ENCODE data around the gene RGS12.

The RGS12 gene

GRCh38 chr4:3284734-3285557 is 7.9 kb upstream of the RGS12 start:
- no peaks in the 10 kb centered on the region for H3K27me3 ChIP-seq (ENCODE audit: insufficient read depth, low read length, poor library complexity)
- H3K4ac ChIP-seq (ENCODE audit: low read depth, low read length), result no peak overlapping the region
- no peak overlapping the region for H3K9ac ChIP-seq (ENCODE audit: low read length)
- H3K27ac ChIP-seq (ENCODE audit: low read depth, low read length), result no peak overlapping the region
- H3K18ac ChIP-seq (ENCODE audit: low read length), result no peak overlapping the region
- no peak overlapping the region for H4K8ac ChIP-seq (ENCODE audit: low read depth, low read length)
- no peak overlapping the region for H2BK5ac ChIP-seq (ENCODE audit: low read length)
- no peaks in the 10 kb centered on the region for H3K4me1 ChIP-seq (ENCODE audit: control insufficient read depth, low read depth, low read length)
- no peak for DNase-seq
- no peaks in the 10 kb centered on the region for H3K79me2 ChIP-seq (ENCODE audit: control insufficient read depth, insufficient read depth, low read length)
- no peaks in the 10 kb centered on the region for H3K79me1 ChIP-seq (ENCODE audit: low read length)
- no peak overlapping the region for H2AK5ac ChIP-seq (ENCODE audit: low read length)
- WGBS (ENCODE audit: extremely low coverage, insufficient coverage, low lambda C conversion rate), result no CpG with 5 or more reads among the region's 24 CpGs
- H2BK15ac ChIP-seq (replicated peaks; ENCODE audit: low read depth), result no peak overlapping the region
- H4K5ac ChIP-seq (ENCODE audit: low read length), result no peak overlapping the region
- H3K56ac ChIP-seq (ENCODE audit: low read length), result no peak overlapping the region
- no peak overlapping the region for H3K4me3 ChIP-seq (ENCODE audit: low read length)
- no peak overlapping the region for H3K4me2 ChIP-seq (ENCODE audit: low read length)
- H3K36me3 ChIP-seq (ENCODE audit: control insufficient read depth, insufficient read depth, low read length), result no peaks in the 10 kb centered on the region
- H2BK120ac ChIP-seq (ENCODE audit: low read depth, low read length), result no peak overlapping the region
- no peak overlapping the region for H3K23ac ChIP-seq (ENCODE audit: low read length)

GRCh38 chr4:3285558-3286334 is 7.1 kb upstream of the RGS12 start:
- Histone ChIP-seq H2AK5ac (ENCODE audit: low read length) (no peak overlapping the region), H3K27me3 (ENCODE audit: insufficient read depth, low read length, poor library complexity) (no peaks in the 10 kb centered on the region), H3K23ac (ENCODE audit: low read length) (no peak overlapping the region), H2BK120ac (ENCODE audit: low read depth, low read length) (no peak overlapping the region), H2BK15ac (replicated peaks; ENCODE audit: low read depth) (no peak overlapping the region), H3K79me2 (ENCODE audit: control insufficient read depth, insufficient read depth, low read length) (no peaks in the 10 kb centered on the region), H4K5ac (ENCODE audit: low read length) (no peak overlapping the region), H3K56ac (ENCODE audit: low read length) (no peak overlapping the region), H3K4ac (ENCODE audit: low read depth, low read length) (no peak overlapping the region), H3K9ac (ENCODE audit: low read length) (no peak overlapping the region), H3K4me1 (ENCODE audit: control insufficient read depth, low read depth, low read length) (no peaks in the 10 kb centered on the region), H3K4me2 (ENCODE audit: low read length) (no peak overlapping the region), H3K27ac (ENCODE audit: low read depth, low read length) (no peak overlapping the region), H2BK5ac (ENCODE audit: low read length) (no peak overlapping the region), H3K4me3 (ENCODE audit: low read length) (no peak overlapping the region), H3K79me1 (ENCODE audit: low read length) (no peaks in the 10 kb centered on the region), H4K8ac (ENCODE audit: low read depth, low read length) (no peak overlapping the region), H3K18ac (ENCODE audit: low read length) (no peak overlapping the region), H3K36me3 (ENCODE audit: control insufficient read depth, insufficient read depth, low read length) (no peaks in the 10 kb centered on the region)
- no CpG with 5 or more reads among the region's 38 CpGs for WGBS (ENCODE audit: extremely low coverage, insufficient coverage, low lambda C conversion rate)
- DNase-seq, result peak; percentile 6

GRCh38 chr4:3286335-3287175 is 6.3 kb upstream of the RGS12 start:
- no peak overlapping the region for H3K18ac ChIP-seq (ENCODE audit: low read length)
- no peak overlapping the region for H4K8ac ChIP-seq (ENCODE audit: low read depth, low read length)
- no peaks in the 10 kb centered on the region for H3K4me1 ChIP-seq (ENCODE audit: control insufficient read depth, low read depth, low read length)
- no peak overlapping the region for H2BK120ac ChIP-seq (ENCODE audit: low read depth, low read length)
- no peak overlapping the region for H3K56ac ChIP-seq (ENCODE audit: low read length)
- no peak overlapping the region for H2BK15ac ChIP-seq (replicated peaks; ENCODE audit: low read depth)
- no peak overlapping the region for H3K4me3 ChIP-seq (ENCODE audit: low read length)
- no peak overlapping the region for H3K4me2 ChIP-seq (ENCODE audit: low read length)
- DNase-seq, result no peak
- no peak overlapping the region for H2BK5ac ChIP-seq (ENCODE audit: low read length)
- no peak overlapping the region for H3K27ac ChIP-seq (ENCODE audit: low read depth, low read length)
- H3K36me3 ChIP-seq (ENCODE audit: control insufficient read depth, insufficient read depth, low read length), result no peaks in the 10 kb centered on the region
- no peaks in the 10 kb centered on the region for H3K27me3 ChIP-seq (ENCODE audit: insufficient read depth, low read length, poor library complexity)
- no CpG with 5 or more reads among the region's 32 CpGs for WGBS (ENCODE audit: extremely low coverage, insufficient coverage, low lambda C conversion rate)
- H3K79me2 ChIP-seq (ENCODE audit: control insufficient read depth, insufficient read depth, low read length), result no peaks in the 10 kb centered on the region
- H3K4ac ChIP-seq (ENCODE audit: low read depth, low read length), result no peak overlapping the region
- H2AK5ac ChIP-seq (ENCODE audit: low read length), result no peak overlapping the region
- no peak overlapping the region for H3K9ac ChIP-seq (ENCODE audit: low read length)
- no peak overlapping the region for H3K23ac ChIP-seq (ENCODE audit: low read length)
- no peaks in the 10 kb centered on the region for H3K79me1 ChIP-seq (ENCODE audit: low read length)
- H4K5ac ChIP-seq (ENCODE audit: low read length), result no peak overlapping the region

GRCh38 chr4:3287271-3287971 is 5.4 kb upstream of the RGS12 start:
- Histone ChIP-seq H3K18ac (ENCODE audit: low read length) (no peak overlapping the region), H4K5ac (ENCODE audit: low read length) (no peak overlapping the region), H3K27ac (ENCODE audit: low read depth, low read length) (no peak overlapping the region), H3K4ac (ENCODE audit: low read depth, low read length) (no peak overlapping the region), H2BK15ac (replicated peaks; ENCODE audit: low read depth) (no peak overlapping the region), H2BK5ac (ENCODE audit: low read length) (no peak overlapping the region), H3K4me3 (ENCODE audit: low read length) (no peak overlapping the region), H2AK5ac (ENCODE audit: low read length) (no peak overlapping the region), H4K8ac (ENCODE audit: low read depth, low read length) (no peak overlapping the region), H3K36me3 (ENCODE audit: control insufficient read depth, insufficient read depth, low read length) (no peaks in the 10 kb centered on the region), H3K4me1 (ENCODE audit: control insufficient read depth, low read depth, low read length) (no peaks in the 10 kb centered on the region), H2BK120ac (ENCODE audit: low read depth, low read length) (no peak overlapping the region), H3K79me1 (ENCODE audit: low read length) (no peaks in the 10 kb centered on the region), H3K4me2 (ENCODE audit: low read length) (no peak overlapping the region), H3K79me2 (ENCODE audit: control insufficient read depth, insufficient read depth, low read length) (no peaks in the 10 kb centered on the region), H3K23ac (ENCODE audit: low read length) (no peak overlapping the region), H3K56ac (ENCODE audit: low read length) (no peak overlapping the region), H3K27me3 (ENCODE audit: insufficient read depth, low read length, poor library complexity) (no peaks in the 10 kb centered on the region), H3K9ac (ENCODE audit: low read length) (no peak overlapping the region)
- DNase-seq, result no peak
- WGBS (ENCODE audit: extremely low coverage, insufficient coverage, low lambda C conversion rate), result no CpG with 5 or more reads among the region's 14 CpGs

GRCh38 chr4:3287972-3288570 is 4.8 kb upstream of the RGS12 start:
- Histone ChIP-seq H4K5ac (ENCODE audit: low read length) (no peak overlapping the region), H2AK5ac (ENCODE audit: low read length) (no peak overlapping the region), H4K8ac (ENCODE audit: low read depth, low read length) (no peak overlapping the region), H3K79me1 (ENCODE audit: low read length) (no peaks in the 10 kb centered on the region), H3K27me3 (ENCODE audit: insufficient read depth, low read length, poor library complexity) (no peaks in the 10 kb centered on the region), H2BK120ac (ENCODE audit: low read depth, low read length) (no peak overlapping the region), H3K27ac (ENCODE audit: low read depth, low read length) (no peak overlapping the region), H3K56ac (ENCODE audit: low read length) (no peak overlapping the region), H3K9ac (ENCODE audit: low read length) (no peak overlapping the region), H3K36me3 (ENCODE audit: control insufficient read depth, insufficient read depth, low read length) (no peaks in the 10 kb centered on the region), H3K4ac (ENCODE audit: low read depth, low read length) (no peak overlapping the region), H2BK15ac (replicated peaks; ENCODE audit: low read depth) (no peak overlapping the region), H3K79me2 (ENCODE audit: control insufficient read depth, insufficient read depth, low read length) (no peaks in the 10 kb centered on the region), H3K4me2 (ENCODE audit: low read length) (no peak overlapping the region), H3K4me1 (ENCODE audit: control insufficient read depth, low read depth, low read length) (no peaks in the 10 kb centered on the region), H3K4me3 (ENCODE audit: low read length) (no peak overlapping the region), H3K23ac (ENCODE audit: low read length) (no peak overlapping the region), H2BK5ac (ENCODE audit: low read length) (no peak overlapping the region), H3K18ac (ENCODE audit: low read length) (no peak overlapping the region)
- DNase-seq, result no peak
- no CpG with 5 or more reads among the region's 24 CpGs for WGBS (ENCODE audit: extremely low coverage, insufficient coverage, low lambda C conversion rate)
